HG03521 (cell line): ENCODE measurements around the gene H3-3A.
"Not testable (repeated sequence)": the region's sequence is repeated elsewhere in the genome, so short reads cannot be mapped to it uniquely, and the experiment has no call there.

Experiments used
- ATAC-seq: cut with Tn5 transposase; IDR thresholded peaks from one replicate; pipeline ENCODE4 v1.9.1; 2021; ENCODE audit warnings: mild to moderate bottlenecking, moderate library complexity; ENCODE audit not compliant: unreplicated experiment

Gene H3-3A

GRCh38 chr1:226083302-226084101 lies 21.0 kb downstream of the H3-3A start:
- ATAC-seq = peak; percentile 90

- ATAC-seq = no peak
Measured at GRCh38 chr1:226085675-226086285, 23.3 kb downstream of the H3-3A start.

GRCh38 chr1:226086776-226087175 lies 24.3 kb downstream of the H3-3A start:
- no peak for ATAC-seq

- no peak for ATAC-seq
Measured at GRCh38 chr1:226091461-226091860, 28.9 kb downstream of the H3-3A start.

GRCh38 chr1:226092048-226092820 lies 29.7 kb downstream of the H3-3A start:
- ATAC-seq = not testable (repeated sequence)

- ATAC-seq = no peak
Measured at GRCh38 chr1:226092965-226093364, 30.4 kb downstream of the H3-3A start.

GRCh38 chr1:226093621-226094020 lies 31.1 kb downstream of the H3-3A start:
- ATAC-seq = no peak

GRCh38 chr1:226094451-226094850 lies 31.9 kb downstream of the H3-3A start:
- ATAC-seq = no peak

- no peak for ATAC-seq
Measured at GRCh38 chr1:226095286-226095685, 32.8 kb downstream of the H3-3A start.

GRCh38 chr1:226097866-226098625 lies 35.5 kb downstream of the H3-3A start:
- ATAC-seq = no peak

GRCh38 chr1:226098870-226099835 lies 36.6 kb downstream of the H3-3A start:
- no peak for ATAC-seq

- no peak for ATAC-seq
Measured at GRCh38 chr1:226100436-226101391, 38.2 kb downstream of the H3-3A start.

- ATAC-seq = no peak
Measured at GRCh38 chr1:226104671-226105121, 42.2 kb downstream of the H3-3A start.

- ATAC-seq = no peak
Measured at GRCh38 chr1:226107471-226108460, 45.2 kb downstream of the H3-3A start.

- peak; percentile 3 for ATAC-seq
Measured at GRCh38 chr1:226108935-226109828, 46.7 kb downstream of the H3-3A start.

- peak; percentile 65 for ATAC-seq
Measured at GRCh38 chr1:226109829-226110248, 47.3 kb downstream of the H3-3A start.
